ENCODE measurements around the gene CCDC180. TPM values are rescaled to one million over a fixed set of nuclear protein-coding genes. Genes with fewer than 3 reads are reported as not detected.

The CCDC180 gene
- total and polyA plus RNA-seq, 9 donors = 3.6 to 11.7 (median 7.4) TPM

DNA sequence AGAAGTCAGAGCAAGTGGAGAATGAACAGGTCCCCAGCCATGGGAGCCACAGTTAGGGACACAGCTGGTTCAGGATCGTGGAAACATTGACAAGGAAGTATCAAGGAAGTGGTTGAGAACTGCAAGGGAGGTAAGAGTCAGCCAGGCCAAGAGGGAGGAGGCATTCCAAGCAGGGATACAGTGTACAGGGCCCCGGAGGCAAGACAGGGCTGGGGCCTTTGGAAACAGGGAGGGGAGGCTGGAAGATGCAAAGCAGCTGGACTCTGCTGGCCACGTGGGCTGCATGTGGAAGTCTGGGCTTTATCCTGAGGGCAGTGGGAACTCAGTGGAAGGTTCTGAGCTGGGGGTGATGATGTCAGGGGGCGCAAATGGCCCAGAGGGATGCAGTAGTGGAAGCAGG is 14.2 kb downstream of the CCDC180 start:
- H3K27ac ChIP-seq = no peak overlapping the region
- H3K27me3 ChIP-seq = no peaks in the 10 kb centered on the region
- no peaks in the 10 kb centered on the region for H3K4me1 ChIP-seq (ENCODE audit: insufficient read depth)
- H3K4me3 ChIP-seq = no peak overlapping the region
- intact Hi-C loops (cut with DNase I) = no loop called here
- DNase-seq = no peak
- no peaks in the 10 kb centered on the region for H3K9me3 ChIP-seq
- no peaks in the 10 kb centered on the region for H3K36me3 ChIP-seq
- TF ChIP-seq EP300 (IDR thresholded peaks at IDR 0.05) (no peak), POLR2A (IDR thresholded peaks at IDR 0.05) (no peak)
- TF ChIP-seq, protein P1, sequence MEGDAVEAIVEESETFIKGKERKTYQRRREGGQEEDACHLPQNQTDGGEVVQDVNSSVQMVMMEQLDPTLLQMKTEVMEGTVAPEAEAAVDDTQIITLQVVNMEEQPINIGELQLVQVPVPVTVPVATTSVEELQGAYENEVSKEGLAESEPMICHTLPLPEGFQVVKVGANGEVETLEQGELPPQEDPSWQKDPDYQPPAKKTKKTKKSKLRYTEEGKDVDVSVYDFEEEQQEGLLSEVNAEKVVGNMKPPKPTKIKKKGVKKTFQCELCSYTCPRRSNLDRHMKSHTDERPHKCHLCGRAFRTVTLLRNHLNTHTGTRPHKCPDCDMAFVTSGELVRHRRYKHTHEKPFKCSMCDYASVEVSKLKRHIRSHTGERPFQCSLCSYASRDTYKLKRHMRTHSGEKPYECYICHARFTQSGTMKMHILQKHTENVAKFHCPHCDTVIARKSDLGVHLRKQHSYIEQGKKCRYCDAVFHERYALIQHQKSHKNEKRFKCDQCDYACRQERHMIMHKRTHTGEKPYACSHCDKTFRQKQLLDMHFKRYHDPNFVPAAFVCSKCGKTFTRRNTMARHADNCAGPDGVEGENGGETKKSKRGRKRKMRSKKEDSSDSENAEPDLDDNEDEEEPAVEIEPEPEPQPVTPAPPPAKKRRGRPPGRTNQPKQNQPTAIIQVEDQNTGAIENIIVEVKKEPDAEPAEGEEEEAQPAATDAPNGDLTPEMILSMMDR (IDR thresholded peaks at IDR 0.05) = no peak
- WGBS, 3 donors = 32 to 44% (median 33%) methylated on average over 4 of the region's 4 CpGs

GRCh38 chr9:97322105-97322504 is 14.6 kb downstream of the CCDC180 start:
- no peaks in the 10 kb centered on the region for H3K4me1 ChIP-seq (ENCODE audit: insufficient read depth)
- no peak overlapping the region for H3K27ac ChIP-seq
- WGBS, 3 donors = 58 to 78% (median 74%) methylated on average over 1 of the region's 1 CpG
- DNase-seq = no peak
- TF ChIP-seq EP300 (IDR thresholded peaks at IDR 0.05) = no peak
- TF ChIP-seq, protein P1 (IDR thresholded peaks at IDR 0.05) = no peak
- no peak for TF ChIP-seq POLR2A (IDR thresholded peaks at IDR 0.05)
- no peaks in the 10 kb centered on the region for H3K27me3 ChIP-seq
- H3K4me3 ChIP-seq = no peak overlapping the region
- H3K9me3 ChIP-seq = no peaks in the 10 kb centered on the region
- no peaks in the 10 kb centered on the region for H3K36me3 ChIP-seq
- intact Hi-C loops (cut with DNase I) = no loop called here

- H3K27ac ChIP-seq = no peak overlapping the region
- no peaks in the 10 kb centered on the region for H3K9me3 ChIP-seq
- no peaks in the 10 kb centered on the region for H3K4me1 ChIP-seq (ENCODE audit: insufficient read depth)
- H3K36me3 ChIP-seq = no peaks in the 10 kb centered on the region
- DNase-seq = no peak
- TF ChIP-seq, protein P1 (IDR thresholded peaks at IDR 0.05) = no peak
- TF ChIP-seq EP300 (IDR thresholded peaks at IDR 0.05) (no peak), POLR2A (IDR thresholded peaks at IDR 0.05) (no peak)
- no peak overlapping the region for H3K4me3 ChIP-seq
- intact Hi-C loops (cut with DNase I) = no loop called here
- 90 to 94% (median 92%) methylated on average over 5 of the region's 5 CpGs for WGBS, 3 donors
- no peaks in the 10 kb centered on the region for H3K27me3 ChIP-seq
These were observed 17.5 kb downstream of the CCDC180 start for GRCh38 chr9:97324954-97325353.

GRCh38 chr9:97327562-97327961 is 20.1 kb downstream of the CCDC180 start:
- no peaks in the 10 kb centered on the region for H3K27me3 ChIP-seq
- no peaks in the 10 kb centered on the region for H3K9me3 ChIP-seq
- no peak overlapping the region for H3K4me3 ChIP-seq
- TF ChIP-seq EP300 (IDR thresholded peaks at IDR 0.05) = no peak
- TF ChIP-seq, protein P1 (IDR thresholded peaks at IDR 0.05) = no peak
- no peak for TF ChIP-seq POLR2A (IDR thresholded peaks at IDR 0.05)
- H3K36me3 ChIP-seq = no peaks in the 10 kb centered on the region
- intact Hi-C loops (cut with DNase I) = no loop called here
- no peak overlapping the region for H3K27ac ChIP-seq
- no peaks in the 10 kb centered on the region for H3K4me1 ChIP-seq (ENCODE audit: insufficient read depth)
- WGBS, 3 donors = 83 to 93% (median 91%) methylated on average over 6 of the region's 6 CpGs
- no peak for DNase-seq

Measured in ovary (tissue), 9 donors.